ENCODE measurements around the gene SEMA5A.
"Not testable (repeated sequence)": the region's sequence is repeated elsewhere in the genome, so short reads cannot be mapped to it uniquely, and the experiment has no call there.

Gene SEMA5A

GRCh38 chr5:9353048-9353447, 192.8 kb downstream of the SEMA5A start:
- not testable (repeated sequence) for FAIRE-seq

- no peak for FAIRE-seq
Observed at GRCh38 chr5:9351546-9351945, 194.3 kb downstream of the SEMA5A start.

GRCh38 chr5:9350301-9350797, 195.5 kb downstream of the SEMA5A start:
- FAIRE-seq = no peak

- FAIRE-seq = no peak
Observed at GRCh38 chr5:9348401-9348996, 197.4 kb downstream of the SEMA5A start.

GRCh38 chr5:9347541-9348295, 198.2 kb downstream of the SEMA5A start:
- FAIRE-seq = no peak

GRCh38 chr5:9347032-9347431, 198.8 kb downstream of the SEMA5A start:
- no peak for FAIRE-seq

- no peak for FAIRE-seq
Observed at GRCh38 chr5:9344751-9345240, 201.1 kb downstream of the SEMA5A start.

- no peak for FAIRE-seq
Observed at GRCh38 chr5:9343146-9343850, 202.6 kb downstream of the SEMA5A start.

- no peak for FAIRE-seq
Observed at GRCh38 chr5:9342161-9342787, 203.6 kb downstream of the SEMA5A start.

GRCh38 chr5:9340085-9340484, 205.8 kb downstream of the SEMA5A start:
- no peak for FAIRE-seq

- FAIRE-seq = no peak
Observed at GRCh38 chr5:9339206-9339818, 206.6 kb downstream of the SEMA5A start.

GRCh38 chr5:9338796-9339195, 207.1 kb downstream of the SEMA5A start:
- no peak for FAIRE-seq

- FAIRE-seq = no peak
Observed at GRCh38 chr5:9337928-9338595, 207.8 kb downstream of the SEMA5A start.

GRCh38 chr5:9335754-9336495, 209.9 kb downstream of the SEMA5A start:
- no peak for FAIRE-seq

GRCh38 chr5:9335269-9335668, 210.6 kb downstream of the SEMA5A start:
- no peak for FAIRE-seq

- FAIRE-seq = no peak
Observed at GRCh38 chr5:9332026-9332425, 213.8 kb downstream of the SEMA5A start.

- no peak for FAIRE-seq
Observed at GRCh38 chr5:9331372-9331771, 214.5 kb downstream of the SEMA5A start.

- no peak for FAIRE-seq
Observed at GRCh38 chr5:9329125-9329524, 216.8 kb downstream of the SEMA5A start.

- no peak for FAIRE-seq
Observed at GRCh38 chr5:9325549-9325948, 220.3 kb downstream of the SEMA5A start.

GRCh38 chr5:9324348-9325077, 221.4 kb downstream of the SEMA5A start:
- FAIRE-seq = no peak

GRCh38 chr5:9320652-9321051, 225.2 kb downstream of the SEMA5A start:
- FAIRE-seq = no peak
